Activated CD8-positive, alpha-beta memory T cell treated with anti-CD3 and anti-CD28 coated beads, Interleukin-2, amount 50 U/mL, for 4 hours (primary cell): ENCODE data around the gene USP15.
A peak's percentile ranks its signal among the peaks of the same experiment; 100 is the strongest.

ENCODE experiments used
- DNase-seq: peaks from one replicate; pipeline ENCODE4 v3.0.0-alpha.2; 2020

The USP15 gene

GRCh38 chr12:62258941-62259630 lies 1.1 kb upstream of the USP15 start:
- no peak for DNase-seq

- DNase-seq = no peak
Measured at GRCh38 chr12:62259631-62259992, 592 bp upstream of the USP15 start.

GRCh38 chr12:62260733-62261683 lies 804 bp downstream of the USP15 start:
- peak; percentile 34 for DNase-seq

GRCh38 chr12:62261876-62262517 lies 1.8 kb downstream of the USP15 start:
- DNase-seq = no peak

GRCh38 chr12:62263232-62263631 lies 3.0 kb downstream of the USP15 start:
- no peak for DNase-seq

GRCh38 chr12:62263966-62264365 lies 3.8 kb downstream of the USP15 start:
- peak; percentile 15 for DNase-seq

- DNase-seq = no peak
Measured at GRCh38 chr12:62264706-62265105, 4.5 kb downstream of the USP15 start.

- no peak for DNase-seq
Measured at GRCh38 chr12:62265511-62265910, 5.3 kb downstream of the USP15 start.

GRCh38 chr12:62267026-62267425 lies 6.8 kb downstream of the USP15 start:
- no peak for DNase-seq

GRCh38 chr12:62267480-62267879 lies 7.3 kb downstream of the USP15 start:
- DNase-seq = no peak

GRCh38 chr12:62268956-62269355 lies 8.8 kb downstream of the USP15 start:
- no peak for DNase-seq

- DNase-seq = no peak
Measured at GRCh38 chr12:62269464-62270228, 9.4 kb downstream of the USP15 start.

- DNase-seq = no peak
Measured at GRCh38 chr12:62270384-62270783, 10.2 kb downstream of the USP15 start.

GRCh38 chr12:62270872-62271271 lies 10.7 kb downstream of the USP15 start:
- DNase-seq = no peak

GRCh38 chr12:62272936-62273552 lies 12.8 kb downstream of the USP15 start:
- DNase-seq = no peak

GRCh38 chr12:62273724-62274380 lies 13.6 kb downstream of the USP15 start:
- DNase-seq = no peak

- DNase-seq = no peak
Measured at GRCh38 chr12:62278022-62278421, 17.8 kb downstream of the USP15 start.

- no peak for DNase-seq
Measured at GRCh38 chr12:62279058-62279457, 18.9 kb downstream of the USP15 start.

GRCh38 chr12:62279961-62280360 lies 19.8 kb downstream of the USP15 start:
- DNase-seq = no peak

- DNase-seq = no peak
Measured at GRCh38 chr12:62282057-62282774, 22.0 kb downstream of the USP15 start.

GRCh38 chr12:62284749-62285148 lies 24.5 kb downstream of the USP15 start:
- no peak for DNase-seq
